ENCODE data around the gene TMEM266.
"Not testable (repeated sequence)": the region's sequence is repeated elsewhere in the genome, so short reads cannot be mapped to it uniquely, and the experiment has no call there.

- not testable (repeated sequence) for TF ChIP-seq EZH2phosphoT487 (IDR thresholded peaks at IDR 0.05; ENCODE audit: low read length)
- TF ChIP-seq, protein P1, sequence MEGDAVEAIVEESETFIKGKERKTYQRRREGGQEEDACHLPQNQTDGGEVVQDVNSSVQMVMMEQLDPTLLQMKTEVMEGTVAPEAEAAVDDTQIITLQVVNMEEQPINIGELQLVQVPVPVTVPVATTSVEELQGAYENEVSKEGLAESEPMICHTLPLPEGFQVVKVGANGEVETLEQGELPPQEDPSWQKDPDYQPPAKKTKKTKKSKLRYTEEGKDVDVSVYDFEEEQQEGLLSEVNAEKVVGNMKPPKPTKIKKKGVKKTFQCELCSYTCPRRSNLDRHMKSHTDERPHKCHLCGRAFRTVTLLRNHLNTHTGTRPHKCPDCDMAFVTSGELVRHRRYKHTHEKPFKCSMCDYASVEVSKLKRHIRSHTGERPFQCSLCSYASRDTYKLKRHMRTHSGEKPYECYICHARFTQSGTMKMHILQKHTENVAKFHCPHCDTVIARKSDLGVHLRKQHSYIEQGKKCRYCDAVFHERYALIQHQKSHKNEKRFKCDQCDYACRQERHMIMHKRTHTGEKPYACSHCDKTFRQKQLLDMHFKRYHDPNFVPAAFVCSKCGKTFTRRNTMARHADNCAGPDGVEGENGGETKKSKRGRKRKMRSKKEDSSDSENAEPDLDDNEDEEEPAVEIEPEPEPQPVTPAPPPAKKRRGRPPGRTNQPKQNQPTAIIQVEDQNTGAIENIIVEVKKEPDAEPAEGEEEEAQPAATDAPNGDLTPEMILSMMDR (IDR thresholded peaks at IDR 0.05; ENCODE audit: low read length): not testable (repeated sequence)
Observed at GRCh38 chr15:76013470-76013869, 46.3 kb upstream of the TMEM266 start.

Measured in MM.1S (cell line).